Astrocyte of the cerebellum (primary cell): Measurements from ENCODE around the gene MROH8.

Experiments used
- DNase-seq: peaks from one replicate; pipeline ENCODE4 v3.0.0-alpha.2; 2011; ENCODE audit warnings: low read depth
- H3K4me3 ChIP-seq: 2 replicates; pipeline ENCODE4 v1.5.1; 2011; ENCODE audit warnings: mild to moderate bottlenecking, low read depth, low read length, moderate library complexity
- CTCF ChIP-seq: IDR thresholded peaks from 2 replicates; pipeline ENCODE4 v1.5.1; 2012; ENCODE audit warnings: low read length, low read depth, moderate library complexity, mild to moderate bottlenecking; ENCODE audit errors: missing control alignments
- in situ Hi-C: cut with HindIII; loops from 2 replicates; pipeline ENCODE4 v1.10.0; 2017; ENCODE audit warnings: low sequenced_read_pairs

Gene MROH8

GRCh38 chr20:37178839-37179682 is at the start of gene MROH8, which contains the start of gene RPN2:
TSS of gene MROH8 (minus strand) at chr20:37179548.
TSS of gene RPN2 (plus strand) at chr20:37179330. CDS start at chr20:37179357, 27 bp downstream.
- DNase-seq = peak; percentile 95
- in situ Hi-C loops = no loop called here
- H3K4me3 ChIP-seq = peak within 1 kb of the TSS; percentile 92
- no peak for TF ChIP-seq CTCF

DNA sequence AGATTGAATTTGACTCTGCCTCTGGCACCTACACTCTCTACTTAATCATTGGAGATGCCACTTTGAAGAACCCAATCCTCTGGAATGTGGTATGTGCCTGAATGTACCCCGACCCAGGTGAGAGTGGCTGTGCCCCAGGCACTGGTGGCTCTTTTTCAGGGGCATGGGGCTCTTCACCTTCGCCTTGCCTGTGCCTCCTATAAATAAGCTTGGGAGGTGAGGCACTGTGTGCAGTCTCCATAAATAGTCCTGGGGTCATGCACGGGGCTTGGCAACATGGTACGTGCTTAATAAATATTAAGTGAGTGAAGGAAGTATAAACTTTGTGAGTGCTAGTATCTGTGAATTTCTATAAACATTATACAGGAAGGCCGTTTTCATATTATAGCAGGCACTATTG is 49.3 kb upstream of the MROH8 start:
- no peak for TF ChIP-seq CTCF
- in situ Hi-C loops = no loop called here
- H3K4me3 ChIP-seq = no peak overlapping the region
- no peak for DNase-seq

DNA sequence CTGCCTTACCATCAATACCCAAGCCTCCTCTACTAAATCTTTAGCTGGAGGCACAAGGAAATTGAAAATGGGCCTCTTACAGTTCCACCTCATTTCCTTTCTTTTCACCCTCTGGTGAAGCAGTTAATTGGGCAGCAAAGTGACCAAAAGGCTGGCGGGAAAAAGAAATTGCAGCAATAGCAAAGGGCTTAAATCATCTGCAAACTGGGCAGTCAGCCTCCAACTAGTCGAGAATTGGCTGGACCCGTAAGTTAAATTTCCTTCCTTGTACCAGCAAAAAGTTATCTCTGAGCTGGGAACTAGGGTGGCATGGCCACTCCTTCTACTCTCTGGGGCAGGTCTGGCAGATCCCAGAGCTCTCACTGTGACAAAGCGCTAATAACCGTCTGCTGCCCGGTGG is 48.7 kb upstream of the MROH8 start:
- no peak for DNase-seq
- in situ Hi-C loops = no loop called here
- no peak overlapping the region for H3K4me3 ChIP-seq
- TF ChIP-seq CTCF = no peak

- no peak overlapping the region for H3K4me3 ChIP-seq
- peak; percentile 34 for DNase-seq
- in situ Hi-C loops = no loop called here
- TF ChIP-seq CTCF = no peak
These were observed 47.5 kb upstream of the MROH8 start for GRCh38 chr20:37226889-37227288.

- H3K4me3 ChIP-seq = no peak overlapping the region
- in situ Hi-C loops = no loop called here
- TF ChIP-seq CTCF = no peak
- no peak for DNase-seq
These were observed 45.8 kb upstream of the MROH8 start for GRCh38 chr20:37225146-37225545.

- H3K4me3 ChIP-seq = no peak overlapping the region
- no peak for TF ChIP-seq CTCF
- DNase-seq = peak; percentile 46
- in situ Hi-C loops = no loop called here
These were observed 43.7 kb upstream of the MROH8 start for GRCh38 chr20:37223053-37223452.
